ENCODE measurements around the gene HCCS.

The HCCS gene

GRCh38 chrX:11097933-11098332 lies 13.2 kb upstream of the HCCS start:
- Histone ChIP-seq H3K9ac (ENCODE audit: low read length) (no peak overlapping the region), H3F3A (ENCODE audit: insufficient read depth, low read length) (no peaks in the 10 kb centered on the region), H3K9me3 (ENCODE audit: low read length) (no peaks in the 10 kb centered on the region), H2AFZ (ENCODE audit: low read length) (no peak overlapping the region), H3K27me3 (ENCODE audit: insufficient read depth, low read length) (no peaks in the 10 kb centered on the region), H3K4me2 (ENCODE audit: low read length) (no peak overlapping the region), H3K4me1 (ENCODE audit: insufficient read depth, low read length, severe bottlenecking) (no peaks in the 10 kb centered on the region), H3K27ac (ENCODE audit: low read depth, low read length, poor library complexity, severe bottlenecking) (no peak overlapping the region), H3K79me2 (ENCODE audit: insufficient read depth, low read length) (no peaks in the 10 kb centered on the region), H3K36me3 (ENCODE audit: insufficient read depth, low read length) (no peaks in the 10 kb centered on the region), H3K9me2 (ENCODE audit: low read depth, low read length) (no peaks in the 10 kb centered on the region), H4K20me1 (ENCODE audit: insufficient read depth, low read length) (no peaks in the 10 kb centered on the region), H3K4me3 (ENCODE audit: low read depth, low read length, poor library complexity, severe bottlenecking) (no peak overlapping the region)
- TF ChIP-seq EZH2 (IDR thresholded peaks at IDR 0.05; ENCODE audit: borderline replicate concordance, low read length), result no peak

GRCh38 chrX:11099465-11099864 lies 11.7 kb upstream of the HCCS start:
- Histone ChIP-seq H3K9me2 (ENCODE audit: low read depth, low read length) (no peaks in the 10 kb centered on the region), H3K79me2 (ENCODE audit: insufficient read depth, low read length) (no peaks in the 10 kb centered on the region), H3K4me3 (ENCODE audit: low read depth, low read length, poor library complexity, severe bottlenecking) (no peak overlapping the region), H3K4me1 (ENCODE audit: insufficient read depth, low read length, severe bottlenecking) (no peaks in the 10 kb centered on the region), H4K20me1 (ENCODE audit: insufficient read depth, low read length) (no peaks in the 10 kb centered on the region), H3K36me3 (ENCODE audit: insufficient read depth, low read length) (no peaks in the 10 kb centered on the region), H3F3A (ENCODE audit: insufficient read depth, low read length) (no peaks in the 10 kb centered on the region), H3K27ac (ENCODE audit: low read depth, low read length, poor library complexity, severe bottlenecking) (no peak overlapping the region), H2AFZ (ENCODE audit: low read length) (no peak overlapping the region), H3K9me3 (ENCODE audit: low read length) (no peaks in the 10 kb centered on the region), H3K4me2 (ENCODE audit: low read length) (no peak overlapping the region), H3K9ac (ENCODE audit: low read length) (no peak overlapping the region), H3K27me3 (ENCODE audit: insufficient read depth, low read length) (no peaks in the 10 kb centered on the region)
- TF ChIP-seq CTCF (IDR thresholded peaks at IDR 0.05; ENCODE audit: low read length) (no peak), EZH2 (IDR thresholded peaks at IDR 0.05; ENCODE audit: borderline replicate concordance, low read length) (no peak)

- no peak overlapping the region for H3K9ac ChIP-seq (ENCODE audit: low read length)
- no peak overlapping the region for H3K4me3 ChIP-seq (ENCODE audit: low read depth, low read length, poor library complexity, severe bottlenecking)
- H3K9me2 ChIP-seq (ENCODE audit: low read depth, low read length), result no peaks in the 10 kb centered on the region
- no peaks in the 10 kb centered on the region for H3K9me3 ChIP-seq (ENCODE audit: low read length)
- H3K27me3 ChIP-seq (ENCODE audit: insufficient read depth, low read length), result no peaks in the 10 kb centered on the region
- TF ChIP-seq CTCF (IDR thresholded peaks at IDR 0.05; ENCODE audit: low read length), result peak; percentile 46
- no peak for TF ChIP-seq EZH2 (IDR thresholded peaks at IDR 0.05; ENCODE audit: borderline replicate concordance, low read length)
- no peaks in the 10 kb centered on the region for H3K79me2 ChIP-seq (ENCODE audit: insufficient read depth, low read length)
- H3K4me1 ChIP-seq (ENCODE audit: insufficient read depth, low read length, severe bottlenecking), result no peaks in the 10 kb centered on the region
- H2AFZ ChIP-seq (ENCODE audit: low read length), result no peak overlapping the region
- no peaks in the 10 kb centered on the region for H4K20me1 ChIP-seq (ENCODE audit: insufficient read depth, low read length)
- no peak overlapping the region for H3K27ac ChIP-seq (ENCODE audit: low read depth, low read length, poor library complexity, severe bottlenecking)
- H3F3A ChIP-seq (ENCODE audit: insufficient read depth, low read length), result no peaks in the 10 kb centered on the region
- no peak overlapping the region for H3K4me2 ChIP-seq (ENCODE audit: low read length)
- H3K36me3 ChIP-seq (ENCODE audit: insufficient read depth, low read length), result no peaks in the 10 kb centered on the region
Measured at GRCh38 chrX:11100281-11101035, 10.7 kb upstream of the HCCS start.

GRCh38 chrX:11103006-11103405 lies 8.1 kb upstream of the HCCS start:
- no peak overlapping the region for H3K9ac ChIP-seq (ENCODE audit: low read length)
- no peaks in the 10 kb centered on the region for H3K36me3 ChIP-seq (ENCODE audit: insufficient read depth, low read length)
- no peak overlapping the region for H2AFZ ChIP-seq (ENCODE audit: low read length)
- no peaks in the 10 kb centered on the region for H3K4me1 ChIP-seq (ENCODE audit: insufficient read depth, low read length, severe bottlenecking)
- no peaks in the 10 kb centered on the region for H3K9me2 ChIP-seq (ENCODE audit: low read depth, low read length)
- no peaks in the 10 kb centered on the region for H3K79me2 ChIP-seq (ENCODE audit: insufficient read depth, low read length)
- H3K27me3 ChIP-seq (ENCODE audit: insufficient read depth, low read length), result no peaks in the 10 kb centered on the region
- H4K20me1 ChIP-seq (ENCODE audit: insufficient read depth, low read length), result no peaks in the 10 kb centered on the region
- no peak overlapping the region for H3K27ac ChIP-seq (ENCODE audit: low read depth, low read length, poor library complexity, severe bottlenecking)
- H3K9me3 ChIP-seq (ENCODE audit: low read length), result no peaks in the 10 kb centered on the region
- no peak for TF ChIP-seq EZH2 (IDR thresholded peaks at IDR 0.05; ENCODE audit: borderline replicate concordance, low read length)
- TF ChIP-seq CTCF (IDR thresholded peaks at IDR 0.05; ENCODE audit: low read length), result no peak
- H3F3A ChIP-seq (ENCODE audit: insufficient read depth, low read length), result no peaks in the 10 kb centered on the region
- H3K4me3 ChIP-seq (ENCODE audit: low read depth, low read length, poor library complexity, severe bottlenecking), result no peak overlapping the region
- H3K4me2 ChIP-seq (ENCODE audit: low read length), result no peak overlapping the region

Data from OCI-LY1 (cell line).